T-helper 17 cell (primary cell): ENCODE measurements around the gene FADS3. TPM values are rescaled to one million over a fixed set of nuclear protein-coding genes. Genes with fewer than 3 reads are reported as not detected.

Source experiments
- ATAC-seq: fragments of 150-1000 bp; cut with Tn5 transposase; 2 replicates; pipeline ENCODE4 v1.10.0; 2021; ENCODE audit warnings: mild to moderate bottlenecking, moderate library complexity
- DNase-seq, 3 donors: peaks; one replicate each; pipeline versions ENCODE4 v3.0.0 to v3.0.0-alpha.2; 2020 to 2021
- H3K9me3 ChIP-seq: one replicate; pipeline ENCODE4 v1.7.0; 2013; ENCODE audit warnings: low read length, mild to moderate bottlenecking; ENCODE audit not compliant: control insufficient read depth, poor library complexity, severe bottlenecking
- H3K27ac Mint-ChIP-seq: one replicate; pipeline ENCODE4 v1.8.0; 2022; ENCODE audit warnings: mild to moderate bottlenecking, moderate library complexity, mixed read lengths
- H3K27me3 Mint-ChIP-seq: one replicate; pipeline ENCODE4 v1.8.0; 2022; ENCODE audit warnings: mixed read lengths
- H3K36me3 Mint-ChIP-seq: one replicate; pipeline ENCODE4 v1.8.0; 2022; ENCODE audit warnings: low read depth, mixed read lengths
- H3K4me1 Mint-ChIP-seq: one replicate; pipeline ENCODE4 v1.8.0; 2022; ENCODE audit warnings: mild to moderate bottlenecking, mixed read lengths
- H3K4me3 Mint-ChIP-seq: one replicate; pipeline ENCODE4 v1.8.0; 2022; ENCODE audit warnings: mild to moderate bottlenecking, moderate library complexity, mixed read lengths
- total RNA-seq, 4 donors: library from RNA in 2 of 4; stranded (reverse) in 2 of 4; gene quantifications; one replicate each; pipeline ENCODE4 v1.2.3 and lab custom pipeline; 2022 to 2026

Gene FADS3
- total RNA-seq, 2 donors from 2014 or later: 8.5 to 14.5 TPM

- no peaks in the 10 kb centered on the region for H3K9me3 ChIP-seq
- Mint-ChIP-seq H3K36me3 (no peaks in the 10 kb centered on the region), H3K27me3 (no peaks in the 10 kb centered on the region), H3K4me3 (no peak overlapping the region), H3K27ac (no peak overlapping the region), H3K4me1 (no peaks in the 10 kb centered on the region)
- no peak for ATAC-seq
- no peak for DNase-seq
Measured at GRCh38 chr11:61851113-61851899, 40.0 kb downstream of the FADS3 start.

- Mint-ChIP-seq H3K36me3 (no peaks in the 10 kb centered on the region), H3K4me3 (no peak overlapping the region), H3K27me3 (no peaks in the 10 kb centered on the region), H3K27ac (no peak overlapping the region), H3K4me1 (no peaks in the 10 kb centered on the region)
- ATAC-seq: no peak
- DNase-seq: no peak
- no peaks in the 10 kb centered on the region for H3K9me3 ChIP-seq
Measured at GRCh38 chr11:61850687-61851086, 40.7 kb downstream of the FADS3 start.

GRCh38 chr11:61848631-61849030 is 42.7 kb downstream of the FADS3 start:
- Mint-ChIP-seq H3K27me3 (no peaks in the 10 kb centered on the region), H3K27ac (no peak overlapping the region), H3K4me1 (no peaks in the 10 kb centered on the region), H3K36me3 (no peaks in the 10 kb centered on the region), H3K4me3 (no peak overlapping the region)
- ATAC-seq (no peak), DNase-seq (no peak)
- no peaks in the 10 kb centered on the region for H3K9me3 ChIP-seq

- Mint-ChIP-seq H3K27me3 (no peaks in the 10 kb centered on the region), H3K4me3 (no peak overlapping the region), H3K4me1 (no peaks in the 10 kb centered on the region), H3K36me3 (no peaks in the 10 kb centered on the region), H3K27ac (no peak overlapping the region)
- H3K9me3 ChIP-seq: no peaks in the 10 kb centered on the region
- no peak for DNase-seq
- no peak for ATAC-seq
Measured at GRCh38 chr11:61847914-61848581, 43.3 kb downstream of the FADS3 start.

GRCh38 chr11:61846362-61847020 is 44.9 kb downstream of the FADS3 start:
- H3K4me3 Mint-ChIP-seq: no peak overlapping the region
- H3K27ac Mint-ChIP-seq: no peak overlapping the region
- no peaks in the 10 kb centered on the region for H3K4me1 Mint-ChIP-seq
- no peaks in the 10 kb centered on the region for H3K27me3 Mint-ChIP-seq
- ATAC-seq (no peak), DNase-seq (no peak)
- no peaks in the 10 kb centered on the region for H3K9me3 ChIP-seq
- no peaks in the 10 kb centered on the region for H3K36me3 Mint-ChIP-seq

- H3K27ac Mint-ChIP-seq: no peak overlapping the region
- DNase-seq: no peak
- H3K4me3 Mint-ChIP-seq: no peak overlapping the region
- no peaks in the 10 kb centered on the region for H3K36me3 Mint-ChIP-seq
- no peaks in the 10 kb centered on the region for H3K9me3 ChIP-seq
- no peaks in the 10 kb centered on the region for H3K27me3 Mint-ChIP-seq
- H3K4me1 Mint-ChIP-seq: no peaks in the 10 kb centered on the region
- ATAC-seq: no peak
Measured at GRCh38 chr11:61844909-61845565, 46.3 kb downstream of the FADS3 start.

GRCh38 chr11:61842528-61842820 is 48.9 kb downstream of the FADS3 start:
- Mint-ChIP-seq H3K4me1 (no peaks in the 10 kb centered on the region), H3K27me3 (no peaks in the 10 kb centered on the region), H3K4me3 (no peak overlapping the region), H3K27ac (no peak overlapping the region), H3K36me3 (peaks cover 2% of the 10 kb centered on the region)
- DNase-seq (no peak), ATAC-seq (no peak)
- no peaks in the 10 kb centered on the region for H3K9me3 ChIP-seq

- Mint-ChIP-seq H3K36me3 (peaks cover 2% of the 10 kb centered on the region), H3K27me3 (no peaks in the 10 kb centered on the region), H3K4me1 (no peaks in the 10 kb centered on the region), H3K4me3 (no peak overlapping the region), H3K27ac (no peak overlapping the region)
- no peaks in the 10 kb centered on the region for H3K9me3 ChIP-seq
- DNase-seq (no peak), ATAC-seq (no peak)
Measured at GRCh38 chr11:61841636-61842527, 49.5 kb downstream of the FADS3 start.

- no peaks in the 10 kb centered on the region for H3K9me3 ChIP-seq
- no peak overlapping the region for H3K4me3 Mint-ChIP-seq
- ATAC-seq (no peak), DNase-seq (no peak)
- no peak overlapping the region for H3K27ac Mint-ChIP-seq
- no peaks in the 10 kb centered on the region for H3K27me3 Mint-ChIP-seq
- peaks cover 5% of the 10 kb centered on the region for H3K4me1 Mint-ChIP-seq
- peaks cover 2% of the 10 kb centered on the region for H3K36me3 Mint-ChIP-seq
Measured at GRCh38 chr11:61840371-61840770, 51.0 kb downstream of the FADS3 start.

- Mint-ChIP-seq H3K27ac (no peak overlapping the region), H3K27me3 (no peaks in the 10 kb centered on the region), H3K4me1 (peaks cover 7% of the 10 kb centered on the region), H3K36me3 (peaks cover 2% of the 10 kb centered on the region), H3K4me3 (peak overlapping the region; percentile 2)
- no peak for ATAC-seq
- no peak for DNase-seq
- no peaks in the 10 kb centered on the region for H3K9me3 ChIP-seq
Measured at GRCh38 chr11:61839742-61840141, 51.6 kb downstream of the FADS3 start.

- DNase-seq (no peak), ATAC-seq (no peak)
- peaks cover 9% of the 10 kb centered on the region for H3K4me1 Mint-ChIP-seq
- H3K4me3 Mint-ChIP-seq: no peak overlapping the region
- no peak overlapping the region for H3K27ac Mint-ChIP-seq
- no peaks in the 10 kb centered on the region for H3K27me3 Mint-ChIP-seq
- H3K9me3 ChIP-seq: no peaks in the 10 kb centered on the region
- peaks cover 2% of the 10 kb centered on the region for H3K36me3 Mint-ChIP-seq
Measured at GRCh38 chr11:61838921-61839320, 52.4 kb downstream of the FADS3 start.

GRCh38 chr11:61838501-61838900 is 52.8 kb downstream of the FADS3 start:
- H3K4me3 Mint-ChIP-seq: no peak overlapping the region
- no peak overlapping the region for H3K27ac Mint-ChIP-seq
- peaks cover 13% of the 10 kb centered on the region for H3K4me1 Mint-ChIP-seq
- DNase-seq (no peak), ATAC-seq (no peak)
- H3K9me3 ChIP-seq: no peaks in the 10 kb centered on the region
- no peaks in the 10 kb centered on the region for H3K27me3 Mint-ChIP-seq
- H3K36me3 Mint-ChIP-seq: peaks cover 2% of the 10 kb centered on the region
